Fibroblast of mammary gland (primary cell): ENCODE data around the gene SCD5.

Experiments used
- DNase-seq: peaks from one replicate; pipeline ENCODE4 v3.0.0-alpha.2; 2010; ENCODE audit warnings: low read depth
- H3K4me3 ChIP-seq: 2 replicates; pipeline ENCODE4 v1.5.1; 2011; ENCODE audit warnings: low read depth, mild to moderate bottlenecking, low read length, moderate library complexity; ENCODE audit not compliant: control insufficient read depth
- CTCF ChIP-seq: conservative IDR thresholded peaks from 2 replicates; pipeline ENCODE4 v1.5.1; 2011; ENCODE audit warnings: low read depth, low read length, inconsistent platforms; ENCODE audit not compliant: control insufficient read depth, insufficient read depth

The SCD5 gene

DNA sequence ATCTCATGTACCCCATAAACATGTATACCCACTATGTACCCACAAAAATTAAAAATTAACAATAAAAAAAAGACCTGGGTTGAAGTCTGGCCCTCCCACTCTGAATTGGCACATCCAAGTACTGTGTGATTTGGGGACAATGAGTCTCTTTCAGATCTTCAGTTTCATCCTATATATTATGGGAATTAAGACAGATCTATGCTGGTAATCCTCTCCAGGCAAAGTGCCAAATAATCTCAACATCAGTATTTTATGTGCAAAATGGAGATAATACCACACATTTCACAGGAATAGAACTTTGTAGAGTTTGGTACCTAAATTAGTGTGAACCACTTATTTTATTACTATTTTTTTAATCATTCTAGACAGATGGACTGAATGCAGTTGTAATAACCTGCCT lies 11.0 kb upstream of the SCD5 start:
- no peak for DNase-seq
- TF ChIP-seq CTCF = no peak
- H3K4me3 ChIP-seq = no peak overlapping the region

GRCh38 chr4:82803746-82804145 lies 5.2 kb upstream of the SCD5 start:
- no peak for DNase-seq
- TF ChIP-seq CTCF = no peak
- no peak overlapping the region for H3K4me3 ChIP-seq

- H3K4me3 ChIP-seq = no peak overlapping the region
- no peak for DNase-seq
- TF ChIP-seq CTCF = no peak
Measured at GRCh38 chr4:82802911-82803310, 4.3 kb upstream of the SCD5 start.

GRCh38 chr4:82801910-82802521 lies 3.4 kb upstream of the SCD5 start:
- TF ChIP-seq CTCF = peak; percentile 63
- H3K4me3 ChIP-seq = no peak overlapping the region
- DNase-seq = peak; percentile 54

DNA sequence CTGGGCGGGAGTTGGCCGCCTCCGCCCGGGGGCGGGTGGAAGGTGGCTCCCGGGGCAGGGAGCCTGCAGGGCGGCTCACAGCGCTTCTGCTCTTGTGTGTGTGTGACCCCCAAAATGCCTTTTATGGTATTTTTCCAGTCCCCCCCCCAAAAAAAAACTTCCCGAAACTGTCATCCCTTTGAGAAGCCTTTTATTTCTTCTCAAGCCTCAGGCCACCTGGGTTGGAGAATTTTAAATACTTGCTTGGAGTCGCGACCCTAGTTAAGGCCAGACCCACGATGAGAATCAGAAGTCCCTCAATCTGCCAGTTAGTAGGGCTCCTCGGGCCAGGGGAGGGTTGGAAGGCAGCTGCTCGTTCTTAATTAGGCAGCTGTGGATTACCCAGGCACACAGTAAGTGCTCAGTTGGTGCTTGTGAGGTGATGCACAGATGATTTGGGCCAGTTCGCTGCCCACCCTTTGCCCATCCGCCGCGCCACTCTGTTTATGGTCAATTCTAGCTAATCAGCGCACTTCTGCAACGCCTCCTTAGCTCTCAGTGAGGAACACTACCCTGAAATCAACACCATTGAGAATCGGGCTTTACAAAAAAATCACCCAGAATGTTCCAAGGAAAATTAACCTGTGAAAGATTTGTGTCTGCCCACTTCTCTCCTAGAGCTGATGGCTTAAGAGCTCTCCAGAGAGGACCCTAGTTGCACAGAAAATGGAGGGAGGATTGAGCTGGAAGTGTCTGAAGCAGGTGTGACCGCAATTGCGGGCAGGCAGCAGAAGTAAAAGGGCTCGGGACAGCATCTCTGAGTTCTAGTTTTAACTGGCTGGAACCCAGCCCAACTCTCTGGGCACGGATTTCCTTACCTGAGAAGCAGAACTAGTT lies 648 bp upstream of the SCD5 start:
- TF ChIP-seq CTCF = no peak
- H3K4me3 ChIP-seq = peak overlapping the region; percentile 58
- no peak for DNase-seq

- no peak for DNase-seq
- no peak for TF ChIP-seq CTCF
- H3K4me3 ChIP-seq = peak overlapping the region; percentile 58
Measured at GRCh38 chr4:82797405-82798111, 1.0 kb downstream of the SCD5 start.
